Measurements from ENCODE around the gene RAPGEF5.
A peak's percentile ranks its signal among the peaks of the same experiment; 100 is the strongest.

Gene RAPGEF5

GRCh38 chr7:22363756-22364422 is 6.9 kb upstream of the RAPGEF5 start:
- TF ChIP-seq ZFX (IDR thresholded peaks at IDR 0.05): no peak
- TF ChIP-seq CTCF (conservative IDR thresholded peaks at IDR 0.05): no peak
- H3K27ac ChIP-seq: no peak overlapping the region

- H3K27ac ChIP-seq: peak overlapping the region; percentile 73
- no peak for TF ChIP-seq ZFX (IDR thresholded peaks at IDR 0.05)
- TF ChIP-seq CTCF (conservative IDR thresholded peaks at IDR 0.05): no peak
Measured at GRCh38 chr7:22361795-22362194, 4.8 kb upstream of the RAPGEF5 start.

- H3K27ac ChIP-seq: peak overlapping the region; percentile 73
- TF ChIP-seq ZFX (IDR thresholded peaks at IDR 0.05) (no peak), CTCF (conservative IDR thresholded peaks at IDR 0.05) (no peak)
Measured at GRCh38 chr7:22361320-22361719, 4.4 kb upstream of the RAPGEF5 start.

- H3K27ac ChIP-seq: no peak overlapping the region
- TF ChIP-seq CTCF (conservative IDR thresholded peaks at IDR 0.05) (no peak), ZFX (IDR thresholded peaks at IDR 0.05) (no peak)
Measured at GRCh38 chr7:22358820-22359697, 2.1 kb upstream of the RAPGEF5 start.

- TF ChIP-seq CTCF (conservative IDR thresholded peaks at IDR 0.05) (no peak), ZFX (IDR thresholded peaks at IDR 0.05) (no peak)
- H3K27ac ChIP-seq: peak overlapping the region; percentile 67
Measured at GRCh38 chr7:22357311-22358175, 589 bp upstream of the RAPGEF5 start.

- H3K27ac ChIP-seq: peak overlapping the region; percentile 67
- TF ChIP-seq ZFX (IDR thresholded peaks at IDR 0.05): no peak
- TF ChIP-seq CTCF (conservative IDR thresholded peaks at IDR 0.05): no peak
Measured at GRCh38 chr7:22356010-22356691, 803 bp downstream of the RAPGEF5 start.

All from C4-2B (cell line).